DND-41 (cell line): ENCODE results near the gene ALG2.

ENCODE experiments used
- ATAC-seq: fragments of 200-7000 bp; cut with Tn5 transposase; 3 replicates; pipeline ENCODE4 v1.9.1; 2021; ENCODE audit warnings: low read depth; ENCODE audit not compliant: insufficient read depth
- DNase-seq: peaks from one replicate; pipeline ENCODE4 v3.0.0-alpha.2; 2020
- H2AFZ ChIP-seq: 2 replicates; pipeline ENCODE4 v1.6.0; 2012; ENCODE audit warnings: low read depth, low read length
- H3K27ac ChIP-seq: 2 replicates; pipeline ENCODE4 v1.5.1; 2012; ENCODE audit warnings: low read length, inconsistent platforms
- H3K27me3 ChIP-seq: fragments of 200-600 bp; sonication (generic); 2 replicates; pipeline ENCODE4 v1.6.0; 2012; ENCODE audit warnings: low read length, mild to moderate bottlenecking, inconsistent platforms; ENCODE audit not compliant: insufficient read depth, poor library complexity
- H3K36me3 ChIP-seq: 2 replicates; pipeline ENCODE4 v1.5.1; 2012; ENCODE audit warnings: low read length, inconsistent platforms; ENCODE audit not compliant: insufficient read depth
- H3K4me1 ChIP-seq: 2 replicates; pipeline ENCODE4 v1.5.1; 2012; ENCODE audit warnings: mild to moderate bottlenecking, low read length; ENCODE audit not compliant: insufficient read depth
- H3K4me2 ChIP-seq: 2 replicates; pipeline ENCODE4 v1.6.0; 2012; ENCODE audit warnings: mild to moderate bottlenecking, moderate library complexity, low read length, inconsistent platforms; ENCODE audit not compliant: insufficient read depth
- H3K4me3 ChIP-seq, 2 experiments: fragments of 200-600 bp in 1 of 2; shearing (Covaris generic) in 1 of 2; 2 replicates each; pipeline ENCODE4 v1.5.1; 2012 to 2016; ENCODE audit warnings: inconsistent platforms in 2 of 2, low read length in 2 of 2, mild to moderate bottlenecking in 2 of 2, low read depth in 1 of 2, moderate library complexity in 1 of 2
- H3K79me2 ChIP-seq: 2 replicates; pipeline ENCODE4 v1.6.0; 2012; ENCODE audit warnings: low read length, inconsistent platforms; ENCODE audit not compliant: insufficient read depth
- H3K9ac ChIP-seq: 2 replicates; pipeline ENCODE4 v1.6.0; 2012; ENCODE audit warnings: low read depth, mild to moderate bottlenecking, inconsistent platforms, low read length, moderate library complexity
- H3K9me3 ChIP-seq: 2 replicates; pipeline ENCODE4 v1.5.1; 2012; ENCODE audit warnings: low read length, moderate library complexity, mild to moderate bottlenecking, inconsistent platforms; ENCODE audit not compliant: insufficient read depth, severe bottlenecking
- H4K20me1 ChIP-seq: 2 replicates; pipeline ENCODE4 v1.6.0; 2012; ENCODE audit warnings: low read length; ENCODE audit not compliant: insufficient read depth
- EZH2 ChIP-seq: IDR thresholded peaks from 3 replicates; pipeline ENCODE4 v1.6.1; 2012; ENCODE audit warnings: borderline replicate concordance, low read depth, mild to moderate bottlenecking, moderate library complexity, low read length, inconsistent platforms; ENCODE audit not compliant: severe bottlenecking
- TF ChIP-seq, protein P1 (sequence below): IDR thresholded peaks from 2 replicates; pipeline ENCODE4 v1.5.1; 2012; ENCODE audit warnings: borderline replicate concordance, low read length, moderate library complexity, mild to moderate bottlenecking; ENCODE audit not compliant: poor library complexity, severe bottlenecking; ENCODE audit errors: extremely low read depth

The ALG2 gene

DNA sequence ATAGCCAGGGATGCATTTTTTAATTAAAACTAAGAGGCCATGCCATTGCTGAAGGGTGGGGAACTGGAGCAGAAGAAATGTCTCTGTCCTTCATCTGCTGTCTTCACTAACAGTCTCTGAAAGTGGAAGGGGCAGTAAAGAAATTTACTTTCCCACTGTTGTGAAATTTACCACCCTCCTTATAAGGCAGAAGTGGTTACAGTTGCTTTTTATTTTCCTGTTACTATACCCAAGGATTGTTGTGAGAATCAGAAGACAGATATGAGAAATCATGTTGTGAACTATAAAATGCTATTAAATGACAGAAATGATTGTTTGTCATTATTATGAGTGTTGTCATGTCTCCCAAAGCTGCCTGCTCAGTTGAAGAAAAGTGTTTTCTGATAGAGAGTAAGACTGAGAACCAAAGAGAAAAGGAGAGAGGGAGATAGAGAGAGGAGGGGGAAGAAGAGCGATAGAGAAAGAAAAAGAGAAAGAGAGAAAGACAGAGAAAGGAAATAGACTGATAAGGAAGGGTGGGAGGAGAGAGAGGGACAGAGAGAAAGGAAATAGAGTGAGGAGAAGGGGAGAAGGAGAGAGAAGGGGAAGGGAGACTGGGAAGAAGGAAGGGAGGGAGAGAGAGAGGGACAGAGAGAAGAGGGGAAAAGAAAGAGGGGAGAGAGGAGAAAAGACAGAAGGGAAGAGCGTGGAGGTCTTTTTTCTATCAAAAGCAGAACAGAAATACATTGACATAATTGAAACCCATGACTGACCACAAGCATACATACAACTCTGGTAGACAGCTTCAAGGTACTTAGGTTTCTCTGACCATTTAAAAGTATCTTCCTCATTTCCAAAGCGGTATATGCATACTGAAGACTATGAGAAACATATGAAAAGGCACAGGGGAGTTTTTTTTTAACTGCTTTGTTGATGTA, 22.9 kb upstream of the ALG2 start:
- Histone ChIP-seq H3K4me1 (no peaks in the 10 kb centered on the region), H4K20me1 (no peaks in the 10 kb centered on the region), H3K79me2 (no peaks in the 10 kb centered on the region), H3K27me3 (no peaks in the 10 kb centered on the region), H3K4me2 (no peak overlapping the region), H3K27ac (no peak overlapping the region), H3K9ac (no peak overlapping the region), H3K9me3 (no peaks in the 10 kb centered on the region), H2AFZ (no peak overlapping the region), H3K4me3 (no peak overlapping the region), H3K36me3 (no peaks in the 10 kb centered on the region)
- ATAC-seq (no peak), DNase-seq (no peak)
- TF ChIP-seq, protein P1, sequence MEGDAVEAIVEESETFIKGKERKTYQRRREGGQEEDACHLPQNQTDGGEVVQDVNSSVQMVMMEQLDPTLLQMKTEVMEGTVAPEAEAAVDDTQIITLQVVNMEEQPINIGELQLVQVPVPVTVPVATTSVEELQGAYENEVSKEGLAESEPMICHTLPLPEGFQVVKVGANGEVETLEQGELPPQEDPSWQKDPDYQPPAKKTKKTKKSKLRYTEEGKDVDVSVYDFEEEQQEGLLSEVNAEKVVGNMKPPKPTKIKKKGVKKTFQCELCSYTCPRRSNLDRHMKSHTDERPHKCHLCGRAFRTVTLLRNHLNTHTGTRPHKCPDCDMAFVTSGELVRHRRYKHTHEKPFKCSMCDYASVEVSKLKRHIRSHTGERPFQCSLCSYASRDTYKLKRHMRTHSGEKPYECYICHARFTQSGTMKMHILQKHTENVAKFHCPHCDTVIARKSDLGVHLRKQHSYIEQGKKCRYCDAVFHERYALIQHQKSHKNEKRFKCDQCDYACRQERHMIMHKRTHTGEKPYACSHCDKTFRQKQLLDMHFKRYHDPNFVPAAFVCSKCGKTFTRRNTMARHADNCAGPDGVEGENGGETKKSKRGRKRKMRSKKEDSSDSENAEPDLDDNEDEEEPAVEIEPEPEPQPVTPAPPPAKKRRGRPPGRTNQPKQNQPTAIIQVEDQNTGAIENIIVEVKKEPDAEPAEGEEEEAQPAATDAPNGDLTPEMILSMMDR, result no peak
- TF ChIP-seq EZH2, result no peak

DNA sequence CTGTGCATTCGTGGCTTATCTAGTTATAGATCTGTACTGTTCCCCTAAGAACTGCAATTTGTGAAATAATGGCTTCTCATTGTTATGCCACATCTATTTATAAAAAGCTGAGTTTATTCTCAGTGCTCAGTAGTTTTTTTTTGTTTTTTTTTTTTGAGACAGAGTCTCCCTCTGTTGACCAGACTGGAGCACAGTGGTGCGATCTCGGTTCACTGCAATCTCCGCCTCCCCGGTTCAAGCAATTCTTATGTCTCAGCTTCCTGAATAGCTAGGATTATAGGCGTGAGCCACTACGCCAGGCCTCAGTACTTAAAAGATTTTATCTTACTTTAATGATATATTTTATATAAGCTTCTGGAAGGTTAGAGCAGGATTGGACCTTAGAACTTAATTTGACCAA, 19.4 kb upstream of the ALG2 start:
- DNase-seq (no peak), ATAC-seq (no peak)
- Histone ChIP-seq H3K36me3 (no peaks in the 10 kb centered on the region), H3K27me3 (no peaks in the 10 kb centered on the region), H3K27ac (no peak overlapping the region), H3K4me3 (no peak overlapping the region), H2AFZ (no peak overlapping the region), H3K79me2 (no peaks in the 10 kb centered on the region), H4K20me1 (no peaks in the 10 kb centered on the region), H3K4me1 (no peaks in the 10 kb centered on the region), H3K9me3 (no peaks in the 10 kb centered on the region), H3K4me2 (no peak overlapping the region), H3K9ac (no peak overlapping the region)
- TF ChIP-seq, protein P1, result no peak
- no peak for TF ChIP-seq EZH2

DNA sequence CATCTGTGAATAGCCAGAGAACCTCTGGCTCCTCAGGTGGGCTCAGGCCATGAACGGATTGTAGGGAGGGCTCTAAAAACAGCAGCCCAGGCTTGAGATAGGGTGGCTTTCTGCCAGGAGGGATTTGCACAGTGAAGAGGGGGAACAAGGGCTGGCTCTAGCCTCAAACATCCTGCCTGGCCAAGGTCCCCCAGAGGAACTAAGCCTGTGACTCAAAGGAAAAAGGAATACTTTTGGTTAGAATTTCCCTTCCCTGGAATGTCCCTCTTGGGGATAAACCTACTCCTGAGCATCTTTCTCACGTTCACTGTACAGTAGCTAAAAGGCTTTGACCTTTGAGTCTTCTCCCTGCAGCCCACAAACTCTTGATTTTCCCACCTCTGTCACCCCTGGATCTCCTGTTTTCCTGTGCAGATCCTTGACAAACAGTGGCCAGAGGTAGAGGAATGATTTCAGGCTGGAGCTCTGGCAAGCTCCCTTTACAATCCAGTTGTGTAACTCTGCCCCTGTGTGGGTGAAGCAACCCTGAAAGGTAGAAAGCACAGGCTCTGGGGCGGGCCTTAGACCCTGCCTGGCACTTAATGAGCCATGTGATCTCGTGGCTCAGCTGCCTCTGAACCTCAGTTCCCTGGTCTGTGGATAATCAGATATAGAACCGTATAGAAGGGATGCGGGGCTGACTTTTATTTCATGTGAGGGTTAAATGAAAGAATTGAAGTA, 17.8 kb upstream of the ALG2 start:
- Histone ChIP-seq H3K9me3 (no peaks in the 10 kb centered on the region), H4K20me1 (no peaks in the 10 kb centered on the region), H3K4me3 (no peak overlapping the region), H3K4me1 (no peaks in the 10 kb centered on the region), H3K27me3 (no peaks in the 10 kb centered on the region), H3K36me3 (no peaks in the 10 kb centered on the region), H3K4me2 (no peak overlapping the region), H3K79me2 (no peaks in the 10 kb centered on the region), H3K9ac (no peak overlapping the region), H3K27ac (no peak overlapping the region), H2AFZ (no peak overlapping the region)
- DNase-seq (no peak), ATAC-seq (no peak)
- no peak for TF ChIP-seq EZH2
- TF ChIP-seq, protein P1, result no peak
